Astrocyte (in vitro differentiated cells and primary cell): ENCODE data around the gene DYRK1A. TPM values are rescaled to one million over a fixed set of nuclear protein-coding genes. Genes with fewer than 3 reads are reported as not detected.

Source experiments
- DNase-seq: peaks from one replicate; pipeline ENCODE4 v3.0.0-alpha.2; 2010; ENCODE audit warnings: low read depth
- FAIRE-seq: peaks from 2 replicates; lab custom pipeline; 2011; peaks lifted over from hg19 to GRCh38; lab: Jason Lieb, UNC
- H2AFZ ChIP-seq: 2 replicates; pipeline ENCODE4 v1.6.0; 2012; ENCODE audit warnings: low read depth, low read length, inconsistent platforms
- H3K27ac ChIP-seq: 2 replicates; pipeline ENCODE4 v1.5.1; 2011; ENCODE audit warnings: low read depth, low read length, inconsistent platforms
- H3K27me3 ChIP-seq: 2 replicates; pipeline ENCODE4 v1.6.0; 2011; ENCODE audit warnings: low read length, inconsistent platforms; ENCODE audit not compliant: insufficient read depth
- H3K36me3 ChIP-seq: 2 replicates; pipeline ENCODE4 v1.5.1; 2011; ENCODE audit warnings: low read length, inconsistent platforms; ENCODE audit not compliant: insufficient read depth
- H3K4me1 ChIP-seq: 2 replicates; pipeline ENCODE4 v1.5.1; 2011; ENCODE audit warnings: low read length, inconsistent platforms; ENCODE audit not compliant: insufficient read depth
- H3K4me2 ChIP-seq: 2 replicates; pipeline ENCODE4 v1.6.0; 2012; ENCODE audit warnings: low read length, inconsistent platforms
- H3K4me3 ChIP-seq: 2 replicates; pipeline ENCODE4 v1.5.1; 2011; ENCODE audit warnings: low read depth, mild to moderate bottlenecking, low read length, inconsistent platforms; ENCODE audit not compliant: insufficient read depth
- H3K79me2 ChIP-seq: 2 replicates; pipeline ENCODE4 v1.6.0; 2012; ENCODE audit warnings: mild to moderate bottlenecking, low read length, inconsistent platforms; ENCODE audit not compliant: insufficient read depth
- H3K9ac ChIP-seq: 2 replicates; pipeline ENCODE4 v1.6.0; 2012; ENCODE audit warnings: mild to moderate bottlenecking, low read length, inconsistent platforms
- H3K9me3 ChIP-seq: 2 replicates; pipeline ENCODE4 v1.5.1; 2012; ENCODE audit warnings: low read depth, mild to moderate bottlenecking, low read length, inconsistent platforms; ENCODE audit not compliant: insufficient read depth
- H4K20me1 ChIP-seq: 2 replicates; pipeline ENCODE4 v1.6.0; 2012; ENCODE audit warnings: low read length, inconsistent platforms; ENCODE audit not compliant: insufficient read depth
- H3K27ac Mint-ChIP-seq: one replicate; pipeline ENCODE4 v1.8.0; 2021; ENCODE audit warnings: mild to moderate bottlenecking, mixed read lengths; ENCODE audit not compliant: unreplicated experiment
- H3K27me3 Mint-ChIP-seq: one replicate; pipeline ENCODE4 v1.8.0; 2021; ENCODE audit warnings: low read depth, mixed read lengths; ENCODE audit not compliant: unreplicated experiment
- H3K36me3 Mint-ChIP-seq: one replicate; pipeline ENCODE4 v1.8.0; 2021; ENCODE audit warnings: low read depth, mixed read lengths; ENCODE audit not compliant: unreplicated experiment
- H3K4me1 Mint-ChIP-seq: one replicate; pipeline ENCODE4 v1.8.0; 2021; ENCODE audit warnings: low read depth, mixed read lengths; ENCODE audit not compliant: unreplicated experiment
- H3K4me3 Mint-ChIP-seq: one replicate; pipeline ENCODE4 v1.8.0; 2021; ENCODE audit warnings: mild to moderate bottlenecking, moderate library complexity, mixed read lengths; ENCODE audit not compliant: unreplicated experiment
- H3K9me3 Mint-ChIP-seq: one replicate; pipeline ENCODE4 v1.8.0; 2021; ENCODE audit warnings: mild to moderate bottlenecking, mixed read lengths; ENCODE audit not compliant: unreplicated experiment
- CTCF ChIP-seq: IDR thresholded peaks from 2 replicates; pipeline ENCODE4 v1.5.1; 2011; ENCODE audit warnings: low read depth, mild to moderate bottlenecking, inconsistent platforms, low read length, moderate library complexity; ENCODE audit not compliant: insufficient read depth
- EZH2 ChIP-seq: IDR thresholded peaks from 2 replicates; pipeline ENCODE4 v1.6.1; 2012; ENCODE audit warnings: mild to moderate bottlenecking, low read length, inconsistent platforms; ENCODE audit not compliant: insufficient read depth
- total RNA-seq: library from RNA; stranded (reverse); gene quantifications from 2 replicates; pipeline ENCODE4 v1.2.1, GENCODE V29; 2021

The DYRK1A gene
- total RNA-seq, 1 donor from 2014 or later: 44.6 TPM

GRCh38 chr21:37425684-37426083 lies 59.1 kb downstream of the DYRK1A start:
- TF ChIP-seq EZH2 (no peak), CTCF (no peak)
- peaks cover 25% of the 10 kb centered on the region for H3K36me3 Mint-ChIP-seq
- Histone ChIP-seq H4K20me1 (peaks cover 32% of the 10 kb centered on the region), H3K9ac (no peak overlapping the region), H3K79me2 (peaks cover 92% of the 10 kb centered on the region), H3K9me3 (no peaks in the 10 kb centered on the region), H3K36me3 (peaks cover 5% of the 10 kb centered on the region), H3K27me3 (no peaks in the 10 kb centered on the region), H3K27ac (no peak overlapping the region), H3K4me2 (no peak overlapping the region), H3K4me1 (no peaks in the 10 kb centered on the region), H3K4me3 (no peak overlapping the region), H2AFZ (no peak overlapping the region)
- DNase-seq: no peak
- FAIRE-seq: no peak
- H3K27ac Mint-ChIP-seq: no peak overlapping the region
- H3K4me3 Mint-ChIP-seq: no peak overlapping the region
- peaks cover 12% of the 10 kb centered on the region for H3K4me1 Mint-ChIP-seq
- no peaks in the 10 kb centered on the region for H3K27me3 Mint-ChIP-seq
- peaks cover 1% of the 10 kb centered on the region for H3K9me3 Mint-ChIP-seq

DNA sequence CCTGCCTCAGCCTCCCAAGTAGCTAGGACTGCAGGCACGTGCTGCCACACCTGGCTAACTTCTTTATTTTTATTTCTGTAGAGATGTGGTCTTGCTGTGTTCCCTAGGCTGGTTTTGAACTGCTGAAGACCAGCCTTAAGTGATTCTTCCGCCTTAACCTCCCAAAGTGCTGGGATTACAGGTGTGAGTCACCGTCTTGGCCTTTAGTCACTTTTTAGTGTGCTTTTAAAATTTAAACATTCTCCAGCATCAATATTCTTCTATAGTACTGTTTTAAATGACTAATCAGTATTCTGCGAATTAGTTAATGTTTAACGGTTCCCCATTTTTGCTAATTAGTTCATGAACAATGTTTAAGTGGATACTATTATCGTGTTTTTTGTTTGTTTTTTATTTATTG lies 60.6 kb downstream of the DYRK1A start:
- H2AFZ ChIP-seq: no peak overlapping the region
- FAIRE-seq (no peak), DNase-seq (no peak)
- no peak overlapping the region for H3K9ac ChIP-seq
- Mint-ChIP-seq H3K9me3 (peaks cover 1% of the 10 kb centered on the region), H3K27ac (peak overlapping the region; percentile 66), H3K36me3 (peaks cover 25% of the 10 kb centered on the region), H3K27me3 (no peaks in the 10 kb centered on the region), H3K4me3 (no peak overlapping the region), H3K4me1 (peaks cover 24% of the 10 kb centered on the region)
- H3K27me3 ChIP-seq: no peaks in the 10 kb centered on the region
- no peak overlapping the region for H3K4me2 ChIP-seq
- H3K9me3 ChIP-seq: no peaks in the 10 kb centered on the region
- H3K4me1 ChIP-seq: no peaks in the 10 kb centered on the region
- H3K4me3 ChIP-seq: no peak overlapping the region
- no peak for TF ChIP-seq EZH2
- TF ChIP-seq CTCF: no peak
- H3K27ac ChIP-seq: no peak overlapping the region
- no peaks in the 10 kb centered on the region for H3K36me3 ChIP-seq
- H4K20me1 ChIP-seq: peaks cover 34% of the 10 kb centered on the region
- H3K79me2 ChIP-seq: peaks cover 92% of the 10 kb centered on the region

DNA sequence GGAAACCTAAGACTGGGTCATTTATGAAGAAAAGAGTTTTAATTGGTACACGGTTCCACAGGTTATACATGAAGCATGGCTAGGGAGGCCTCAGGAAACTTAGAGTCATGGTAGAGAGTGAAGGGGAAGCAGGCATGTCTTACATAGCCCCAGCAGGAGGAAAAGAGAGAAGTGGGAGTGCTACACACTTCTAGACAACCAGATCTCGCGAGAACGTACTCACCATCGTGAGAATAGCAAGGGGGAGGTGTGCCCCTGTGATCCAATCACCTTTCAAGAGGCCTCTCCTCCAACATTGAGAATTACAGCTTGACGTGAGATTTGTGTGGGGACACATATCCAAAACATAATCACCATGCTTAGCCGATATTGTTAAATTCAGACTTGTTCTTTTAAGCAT lies 62.8 kb downstream of the DYRK1A start:
- Histone ChIP-seq H3K9ac (no peak overlapping the region), H3K27ac (no peak overlapping the region), H3K4me1 (no peaks in the 10 kb centered on the region), H4K20me1 (peaks cover 36% of the 10 kb centered on the region), H2AFZ (no peak overlapping the region), H3K27me3 (no peaks in the 10 kb centered on the region), H3K4me2 (no peak overlapping the region), H3K36me3 (no peaks in the 10 kb centered on the region), H3K79me2 (peaks cover 89% of the 10 kb centered on the region), H3K4me3 (no peak overlapping the region), H3K9me3 (no peaks in the 10 kb centered on the region)
- H3K27ac Mint-ChIP-seq: no peak overlapping the region
- H3K27me3 Mint-ChIP-seq: no peaks in the 10 kb centered on the region
- peaks cover 22% of the 10 kb centered on the region for H3K4me1 Mint-ChIP-seq
- no peak for DNase-seq
- TF ChIP-seq EZH2 (no peak), CTCF (no peak)
- H3K9me3 Mint-ChIP-seq: peaks cover 1% of the 10 kb centered on the region
- FAIRE-seq: no peak
- H3K4me3 Mint-ChIP-seq: no peak overlapping the region
- H3K36me3 Mint-ChIP-seq: peaks cover 17% of the 10 kb centered on the region
